Suprapubic skin (tissue), 4 donors: Measurements from ENCODE around the gene NR5A2. TPM values are rescaled to one million over a fixed set of nuclear protein-coding genes. Genes with fewer than 3 reads are reported as not detected.

Experiments used
- DNase-seq, 2 donors: peaks; one replicate each; pipeline ENCODE4 v3.0.0-alpha.2; 2019; ENCODE audit warnings: low spot score in 2 of 2
- H3K27ac ChIP-seq: fragments of 200-600 bp; sonication (generic); one replicate; pipeline ENCODE4 v1.5.1; 2019
- H3K27me3 ChIP-seq: fragments of 200-600 bp; sonication (generic); one replicate; pipeline ENCODE4 v1.5.1; 2019
- H3K36me3 ChIP-seq: fragments of 200-600 bp; sonication (generic); one replicate; pipeline ENCODE4 v1.5.1; 2019
- H3K4me1 ChIP-seq: fragments of 200-600 bp; sonication (generic); one replicate; pipeline ENCODE4 v1.5.1; 2019
- H3K4me3 ChIP-seq: fragments of 200-600 bp; sonication (generic); one replicate; pipeline ENCODE4 v1.5.1; 2019; ENCODE audit warnings: mild to moderate bottlenecking
- H3K9me3 ChIP-seq: fragments of 200-600 bp; sonication (generic); one replicate; pipeline ENCODE4 v1.5.1; 2019
- EP300 ChIP-seq: sonication (generic); formaldehyde crosslinking; IDR thresholded peaks from one replicate; pipeline ENCODE4 v1.6.1; 2017; ENCODE audit warnings: antibody characterized with exemption
- POLR2A ChIP-seq, 2 donors: fragments of 450-650 bp; IDR thresholded peaks; one replicate each; pipeline ENCODE4 v1.6.1; 2017; ENCODE audit warnings: antibody characterized with exemption in 2 of 2, mild to moderate bottlenecking in 2 of 2, moderate library complexity in 2 of 2
- POLR2AphosphoS5 ChIP-seq, 3 donors: sonication (generic); formaldehyde crosslinking; IDR thresholded peaks; one replicate each; pipeline ENCODE4 v1.6.1; 2017; ENCODE audit warnings: antibody characterized with exemption in 3 of 3
- WGBS: methylation state at CpG from one replicate; pipeline ENCODE4 v1.1.5; 2018; 5-methylcytosine and 5-hydroxymethylcytosine counted together
- total RNA-seq, 4 donors: library from RNA; depleted of rRNA; stranded (reverse); fragments of >200 nt; gene quantifications; one replicate each; pipeline ENCODE4 v1.1.0, GENCODE V29; 2016
- TF ChIP-seq, protein P1 (sequence below), 2 donors: fragments of 200-600 bp in 1 of 2; fragments of 450-650 bp in 1 of 2; sonication (generic) in 1 of 2; IDR thresholded peaks; one replicate each; pipeline ENCODE4 v1.5.1; 2016 to 2019; ENCODE audit warnings: antibody characterized with exemption in 2 of 2, mild to moderate bottlenecking in 1 of 2, moderate library complexity in 1 of 2

The NR5A2 gene
- total RNA-seq, 4 donors from 2014 or later, result 0.49 to 3.3 (median 0.96) TPM

DNA sequence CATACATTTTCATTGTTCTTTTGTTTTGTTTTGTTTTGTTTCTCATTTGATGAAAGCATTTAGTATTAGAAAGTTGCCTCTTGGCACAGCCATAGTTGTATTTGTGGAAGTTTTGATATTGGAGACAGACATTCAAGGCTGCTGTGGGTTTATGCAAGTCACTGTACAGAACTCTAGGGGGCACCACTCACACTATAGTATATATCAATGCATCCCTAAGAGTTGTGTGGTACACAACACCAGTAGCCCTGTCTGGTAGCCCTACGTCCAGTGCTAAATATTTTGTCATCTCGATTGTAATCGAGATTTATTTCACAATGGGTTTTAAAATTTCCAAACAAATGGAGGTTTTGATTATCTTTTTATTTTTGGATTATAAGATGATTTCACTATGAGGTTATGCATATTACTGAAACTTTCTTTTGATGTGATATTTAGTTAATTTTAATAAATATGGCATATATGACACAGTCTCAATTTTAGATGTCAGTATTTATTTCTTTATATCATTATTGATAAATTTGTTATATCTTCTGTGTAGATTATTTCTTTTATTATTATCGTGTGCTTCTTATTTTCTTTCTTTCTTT is 112.2 kb downstream of the NR5A2 start:
- Histone ChIP-seq H3K4me1 (no peaks in the 10 kb centered on the region), H3K27me3 (no peaks in the 10 kb centered on the region), H3K27ac (no peak overlapping the region), H3K36me3 (no peaks in the 10 kb centered on the region), H3K4me3 (no peak overlapping the region), H3K9me3 (no peaks in the 10 kb centered on the region)
- WGBS, result 70% methylated on average over 4 of the region's 4 CpGs
- DNase-seq, result no peak
- TF ChIP-seq POLR2AphosphoS5 (IDR thresholded peaks at IDR 0.05), result no peak
- TF ChIP-seq, protein P1, sequence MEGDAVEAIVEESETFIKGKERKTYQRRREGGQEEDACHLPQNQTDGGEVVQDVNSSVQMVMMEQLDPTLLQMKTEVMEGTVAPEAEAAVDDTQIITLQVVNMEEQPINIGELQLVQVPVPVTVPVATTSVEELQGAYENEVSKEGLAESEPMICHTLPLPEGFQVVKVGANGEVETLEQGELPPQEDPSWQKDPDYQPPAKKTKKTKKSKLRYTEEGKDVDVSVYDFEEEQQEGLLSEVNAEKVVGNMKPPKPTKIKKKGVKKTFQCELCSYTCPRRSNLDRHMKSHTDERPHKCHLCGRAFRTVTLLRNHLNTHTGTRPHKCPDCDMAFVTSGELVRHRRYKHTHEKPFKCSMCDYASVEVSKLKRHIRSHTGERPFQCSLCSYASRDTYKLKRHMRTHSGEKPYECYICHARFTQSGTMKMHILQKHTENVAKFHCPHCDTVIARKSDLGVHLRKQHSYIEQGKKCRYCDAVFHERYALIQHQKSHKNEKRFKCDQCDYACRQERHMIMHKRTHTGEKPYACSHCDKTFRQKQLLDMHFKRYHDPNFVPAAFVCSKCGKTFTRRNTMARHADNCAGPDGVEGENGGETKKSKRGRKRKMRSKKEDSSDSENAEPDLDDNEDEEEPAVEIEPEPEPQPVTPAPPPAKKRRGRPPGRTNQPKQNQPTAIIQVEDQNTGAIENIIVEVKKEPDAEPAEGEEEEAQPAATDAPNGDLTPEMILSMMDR (IDR thresholded peaks at IDR 0.05), result peak; percentile 9 to 34

DNA sequence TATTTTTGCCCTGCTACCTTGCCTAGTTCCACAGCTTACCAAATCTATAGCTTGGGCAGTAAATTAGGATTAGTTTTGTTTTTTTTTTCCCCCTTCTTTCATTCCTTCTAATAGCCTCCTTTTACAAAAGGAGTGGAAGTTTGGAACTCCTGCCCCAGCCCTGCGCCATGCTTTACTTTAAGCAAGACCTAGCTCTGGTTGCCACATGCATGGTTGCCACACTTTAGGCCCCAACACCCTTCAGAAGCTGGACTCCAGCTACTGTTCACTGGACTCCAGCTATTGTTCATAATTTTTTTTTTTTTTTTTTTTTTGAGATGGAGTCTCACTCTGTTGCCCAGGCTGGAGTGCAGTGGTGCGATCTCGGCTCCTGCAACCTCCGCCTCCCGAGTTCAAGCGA is 115.8 kb downstream of the NR5A2 start:
- no peak overlapping the region for H3K27ac ChIP-seq
- H3K9me3 ChIP-seq, result no peaks in the 10 kb centered on the region
- H3K27me3 ChIP-seq, result no peaks in the 10 kb centered on the region
- no peaks in the 10 kb centered on the region for H3K36me3 ChIP-seq
- no peak for TF ChIP-seq EP300
- no peak for TF ChIP-seq POLR2AphosphoS5 (IDR thresholded peaks at IDR 0.05)
- TF ChIP-seq POLR2A (IDR thresholded peaks at IDR 0.05), result no peak
- TF ChIP-seq, protein P1 (IDR thresholded peaks at IDR 0.05), result no peak
- DNase-seq, result no peak
- 79% methylated on average over 6 of the region's 6 CpGs for WGBS
- no peaks in the 10 kb centered on the region for H3K4me1 ChIP-seq
- H3K4me3 ChIP-seq, result no peak overlapping the region

DNA sequence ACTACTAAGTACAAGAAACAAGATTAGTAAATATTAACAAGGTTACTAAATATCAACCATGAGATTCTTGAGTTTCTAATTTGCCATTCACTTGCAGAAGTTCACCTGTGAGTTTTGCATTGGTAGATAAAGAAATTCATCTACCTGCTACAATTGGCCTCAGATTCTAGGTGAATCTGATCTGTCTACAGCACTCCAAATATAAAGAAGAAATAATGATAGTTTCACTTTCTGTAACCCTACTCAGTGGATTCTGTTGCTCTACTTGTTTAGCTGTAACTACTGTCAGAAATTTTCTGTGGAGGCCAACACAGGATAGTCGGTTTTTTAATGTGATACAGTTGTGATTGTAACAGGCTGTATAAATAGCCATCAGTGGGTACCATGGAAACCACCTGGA is 118.6 kb downstream of the NR5A2 start:
- no peak for TF ChIP-seq POLR2A (IDR thresholded peaks at IDR 0.05)
- TF ChIP-seq POLR2AphosphoS5 (IDR thresholded peaks at IDR 0.05), result no peak
- TF ChIP-seq EP300, result no peak
- H3K4me1 ChIP-seq, result no peaks in the 10 kb centered on the region
- H3K9me3 ChIP-seq, result no peaks in the 10 kb centered on the region
- no peaks in the 10 kb centered on the region for H3K27me3 ChIP-seq
- H3K4me3 ChIP-seq, result no peak overlapping the region
- 36% methylated on average over 1 of the region's 1 CpG for WGBS
- no peak for DNase-seq
- no peaks in the 10 kb centered on the region for H3K36me3 ChIP-seq
- H3K27ac ChIP-seq, result no peak overlapping the region

DNA sequence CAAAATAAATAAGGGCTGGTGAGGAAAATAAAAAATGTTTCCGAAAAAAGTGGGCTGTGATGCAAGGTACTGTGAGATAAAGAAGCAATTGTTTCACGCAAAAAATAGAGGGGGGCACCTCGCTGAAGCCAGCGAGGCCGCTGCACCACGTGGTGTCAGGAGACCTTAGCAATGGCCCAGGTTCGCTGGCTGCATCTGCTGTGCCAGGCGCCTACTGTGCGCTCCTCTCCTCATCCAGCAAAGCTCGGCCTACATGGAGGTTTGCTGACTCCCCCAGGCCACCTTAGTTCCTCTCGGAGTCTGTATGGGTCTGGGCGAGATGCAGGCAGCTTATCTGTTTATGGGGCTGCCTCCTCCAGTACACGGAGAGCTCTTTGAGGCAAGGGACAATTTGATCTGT is 119.6 kb downstream of the NR5A2 start:
- Histone ChIP-seq H3K9me3 (no peaks in the 10 kb centered on the region), H3K27ac (no peak overlapping the region), H3K36me3 (no peaks in the 10 kb centered on the region), H3K4me3 (no peak overlapping the region), H3K27me3 (no peaks in the 10 kb centered on the region), H3K4me1 (no peaks in the 10 kb centered on the region)
- no peak for DNase-seq
- WGBS, result 92% methylated on average over 13 of the region's 13 CpGs
- TF ChIP-seq POLR2A (IDR thresholded peaks at IDR 0.05) (no peak), POLR2AphosphoS5 (IDR thresholded peaks at IDR 0.05) (no peak), EP300 (no peak)
- TF ChIP-seq, protein P1 (IDR thresholded peaks at IDR 0.05), result no peak

DNA sequence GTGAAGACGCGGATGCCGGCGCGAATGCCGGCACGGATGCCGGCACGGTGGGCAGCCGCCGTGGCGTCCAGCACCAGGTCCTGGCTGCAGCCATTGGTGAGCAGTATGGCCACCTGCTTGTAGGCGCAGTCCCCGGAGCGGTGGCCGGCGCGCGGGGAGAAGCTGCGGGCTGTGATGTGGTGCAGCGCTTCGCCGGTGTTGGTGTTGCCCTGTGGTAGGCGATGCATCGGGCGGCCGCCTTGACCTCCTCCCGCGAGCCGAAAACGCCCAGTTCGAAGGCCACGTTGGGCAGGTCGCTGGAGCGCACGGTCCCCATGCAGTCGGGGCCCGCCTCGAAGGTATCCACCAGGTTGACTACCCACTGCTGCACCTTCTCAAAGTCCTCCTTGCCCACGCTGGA is 120.2 kb downstream of the NR5A2 start:
- DNase-seq, result no peak
- TF ChIP-seq, protein P1 (IDR thresholded peaks at IDR 0.05), result no peak
- no peak for TF ChIP-seq POLR2A (IDR thresholded peaks at IDR 0.05)
- TF ChIP-seq POLR2AphosphoS5 (IDR thresholded peaks at IDR 0.05), result no peak
- TF ChIP-seq EP300, result no peak
- 100% methylated on average over 18 of the region's 40 CpGs for WGBS
- no peak overlapping the region for H3K27ac ChIP-seq
- no peaks in the 10 kb centered on the region for H3K36me3 ChIP-seq
- no peaks in the 10 kb centered on the region for H3K4me1 ChIP-seq
- no peaks in the 10 kb centered on the region for H3K9me3 ChIP-seq
- H3K4me3 ChIP-seq, result no peak overlapping the region
- H3K27me3 ChIP-seq, result no peaks in the 10 kb centered on the region

DNA sequence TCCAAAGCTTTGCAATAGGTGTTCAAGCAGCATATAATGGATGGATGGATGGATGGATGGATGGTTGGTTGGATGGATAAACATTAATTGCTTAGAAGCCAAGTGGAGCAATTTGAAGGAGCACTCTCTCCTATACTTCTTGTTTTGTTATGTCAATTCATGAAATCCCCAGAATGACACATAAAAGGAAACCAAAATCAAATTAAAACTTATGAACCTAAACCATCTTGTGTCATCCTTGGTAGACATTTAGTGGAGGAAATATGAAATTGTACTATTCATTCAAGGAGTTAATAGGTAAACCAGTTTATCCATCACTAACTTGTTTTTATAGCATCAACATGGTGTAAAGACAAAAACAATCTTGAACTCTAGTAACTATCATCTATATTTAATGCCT is 122.5 kb downstream of the NR5A2 start:
- TF ChIP-seq EP300 (no peak), POLR2A (IDR thresholded peaks at IDR 0.05) (no peak), POLR2AphosphoS5 (IDR thresholded peaks at IDR 0.05) (no peak)
- TF ChIP-seq, protein P1 (IDR thresholded peaks at IDR 0.05), result no peak
- Histone ChIP-seq H3K9me3 (no peaks in the 10 kb centered on the region), H3K4me3 (no peak overlapping the region), H3K27me3 (no peaks in the 10 kb centered on the region), H3K27ac (no peak overlapping the region), H3K4me1 (no peaks in the 10 kb centered on the region), H3K36me3 (no peaks in the 10 kb centered on the region)
- DNase-seq, result no peak
